DOHH2 (cell line): ENCODE results near the gene PRRG1.
"Not testable (repeated sequence)": the region's sequence is repeated elsewhere in the genome, so short reads cannot be mapped to it uniquely, and the experiment has no call there.

Experiments used
- H3F3A ChIP-seq: fragments of 200-600 bp; sonication (generic), shearing (Covaris generic); 2 replicates; pipeline ENCODE4 v1.6.0; 2016; ENCODE audit warnings: antibody characterized with exemption, mild to moderate bottlenecking; ENCODE audit not compliant: control insufficient read depth, insufficient read depth
- H3K27ac ChIP-seq: fragments of 200-600 bp; sonication (generic); 2 replicates; pipeline ENCODE4 v1.5.1; 2014; ENCODE audit warnings: low read depth, mild to moderate bottlenecking, low read length, moderate library complexity
- H3K27me3 ChIP-seq: fragments of 200-600 bp; sonication (generic); 2 replicates; pipeline ENCODE4 v1.6.1; 2014; ENCODE audit warnings: mild to moderate bottlenecking, low read length, mixed read lengths; ENCODE audit not compliant: control insufficient read depth
- H3K36me3 ChIP-seq: fragments of 200-600 bp; sonication (generic); 2 replicates; pipeline ENCODE4 v1.6.1; 2014; ENCODE audit warnings: mild to moderate bottlenecking, low read length, moderate library complexity, mixed read lengths; ENCODE audit not compliant: control insufficient read depth
- H3K4me1 ChIP-seq: fragments of 200-600 bp; sonication (generic); 2 replicates; pipeline ENCODE4 v1.6.1; 2014; ENCODE audit warnings: mild to moderate bottlenecking, low read length, mixed read lengths; ENCODE audit not compliant: control insufficient read depth
- H3K4me2 ChIP-seq: fragments of 200-600 bp; sonication (generic); 2 replicates; pipeline ENCODE4 v1.6.0; 2014; ENCODE audit warnings: mild to moderate bottlenecking, low read length, moderate library complexity
- H3K4me3 ChIP-seq: fragments of 200-600 bp; sonication (generic); 2 replicates; pipeline ENCODE4 v1.5.1; 2014; ENCODE audit warnings: mild to moderate bottlenecking, low read length, mixed read lengths
- H3K79me2 ChIP-seq: fragments of 200-600 bp; sonication (generic); 2 replicates; pipeline ENCODE4 v1.6.1; 2014; ENCODE audit warnings: mild to moderate bottlenecking, low read length, mixed read lengths; ENCODE audit not compliant: control insufficient read depth
- H3K9me2 ChIP-seq: fragments of 200-600 bp; sonication (generic); replicated peaks from 2 replicates; pipeline ENCODE4 v1.6.1; 2014; ENCODE audit warnings: mild to moderate bottlenecking, low read length, mixed read lengths; ENCODE audit not compliant: control insufficient read depth
- H3K9me3 ChIP-seq: fragments of 200-600 bp; sonication (generic); 2 replicates; pipeline ENCODE4 v1.6.1; 2014; ENCODE audit warnings: antibody characterized with exemption, low read length, mixed read lengths; ENCODE audit not compliant: control insufficient read depth, insufficient read depth
- H4K20me1 ChIP-seq: fragments of 200-600 bp; sonication (generic); 2 replicates; pipeline ENCODE4 v1.6.0; 2014; ENCODE audit warnings: low read depth, mild to moderate bottlenecking, antibody characterized with exemption, low read length, moderate library complexity; ENCODE audit not compliant: control insufficient read depth, insufficient read depth
- CTCF ChIP-seq: fragments of 200-600 bp; sonication (generic); IDR thresholded peaks from one replicate; pipeline ENCODE4 v1.5.1; 2014; ENCODE audit warnings: antibody characterized with exemption, mild to moderate bottlenecking, low read depth, low read length; ENCODE audit not compliant: poor library complexity, severe bottlenecking
- EZH2phosphoT487 ChIP-seq: fragments of 200-600 bp; sonication (generic); IDR thresholded peaks from 2 replicates; pipeline ENCODE4 v1.6.1; 2017; ENCODE audit warnings: borderline replicate concordance, mild to moderate bottlenecking, antibody characterized with exemption, low read length, moderate library complexity, mixed read lengths

PRRG1 gene

GRCh38 chrX:37454537-37455285 is 105.5 kb downstream of the PRRG1 start:
- Histone ChIP-seq H4K20me1 (no peaks in the 10 kb centered on the region), H3K4me3 (no peak overlapping the region), H3K9me3 (no peaks in the 10 kb centered on the region), H3K36me3 (no peaks in the 10 kb centered on the region), H3K4me2 (no peak overlapping the region), H3F3A (no peaks in the 10 kb centered on the region), H3K79me2 (no peaks in the 10 kb centered on the region), H3K9me2 (no peaks in the 10 kb centered on the region), H3K27me3 (no peaks in the 10 kb centered on the region), H3K4me1 (no peaks in the 10 kb centered on the region), H3K27ac (no peak overlapping the region)
- TF ChIP-seq CTCF (no peak), EZH2phosphoT487 (no peak)

- Histone ChIP-seq H3K4me2 (no peak overlapping the region), H3F3A (no peaks in the 10 kb centered on the region), H3K4me1 (no peaks in the 10 kb centered on the region), H4K20me1 (no peaks in the 10 kb centered on the region), H3K27me3 (no peaks in the 10 kb centered on the region), H3K79me2 (no peaks in the 10 kb centered on the region), H3K9me3 (no peaks in the 10 kb centered on the region), H3K4me3 (no peak overlapping the region), H3K36me3 (no peaks in the 10 kb centered on the region), H3K9me2 (no peaks in the 10 kb centered on the region), H3K27ac (no peak overlapping the region)
- TF ChIP-seq EZH2phosphoT487 (no peak), CTCF (no peak)
Observed at GRCh38 chrX:37455381-37455780, 106.2 kb downstream of the PRRG1 start.

- not testable (repeated sequence) for H3K9me3 ChIP-seq, H3F3A ChIP-seq, H3K27ac ChIP-seq, H3K4me2 ChIP-seq, H3K9me2 ChIP-seq, H3K79me2 ChIP-seq, H3K4me1 ChIP-seq, H3K4me3 ChIP-seq, H3K36me3 ChIP-seq, H4K20me1 ChIP-seq, H3K27me3 ChIP-seq
Observed at GRCh38 chrX:37460285-37460684, 111.1 kb downstream of the PRRG1 start.

GRCh38 chrX:37462346-37462745 is 113.2 kb downstream of the PRRG1 start:
- H3K36me3 ChIP-seq: no peaks in the 10 kb centered on the region
- no peak overlapping the region for H3K4me3 ChIP-seq
- no peaks in the 10 kb centered on the region for H3K9me2 ChIP-seq
- no peaks in the 10 kb centered on the region for H3K9me3 ChIP-seq
- H3K4me2 ChIP-seq: no peak overlapping the region
- no peaks in the 10 kb centered on the region for H3K27me3 ChIP-seq
- no peaks in the 10 kb centered on the region for H3K4me1 ChIP-seq
- no peaks in the 10 kb centered on the region for H3K79me2 ChIP-seq
- no peaks in the 10 kb centered on the region for H3F3A ChIP-seq
- no peak overlapping the region for H3K27ac ChIP-seq
- H4K20me1 ChIP-seq: no peaks in the 10 kb centered on the region
- TF ChIP-seq CTCF (no peak), EZH2phosphoT487 (no peak)
